Gastroesophageal sphincter (tissue), 4 donors: Measurements from ENCODE around the gene EWSR1. TPM values are rescaled to one million over a fixed set of nuclear protein-coding genes. Genes with fewer than 3 reads are reported as not detected.

ENCODE experiments used
- ATAC-seq: fragments of 150-250 bp; one replicate; pipeline ENCODE4 v1.9.1; 2016; ENCODE audit warnings: mild to moderate bottlenecking, moderate library complexity
- H3K27ac ChIP-seq, 4 donors: fragments of 200-600 bp; sonication (generic) in 3 of 4; 1 replicate in 3 of 4; 2 replicates in 1 of 4; pipeline ENCODE4 v1.5.1; 2016 to 2019
- H3K27me3 ChIP-seq: fragments of 200-600 bp; sonication (generic); one replicate; pipeline ENCODE4 v1.5.1; 2019
- H3K36me3 ChIP-seq, 2 donors: fragments of 200-600 bp; sonication (generic); one replicate each; pipeline ENCODE4 v1.5.1; 2019; ENCODE audit warnings: control low read depth in 1 of 2
- H3K4me1 ChIP-seq, 3 donors: fragments of 200-600 bp; sonication (generic); 1 replicate in 2 of 3; 2 replicates in 1 of 3; pipeline ENCODE4 v1.5.1; 2016 to 2019; ENCODE audit warnings: control low read depth in 2 of 3
- H3K4me3 ChIP-seq, 2 donors: fragments of 200-600 bp; sonication (generic); one replicate each; pipeline ENCODE4 v1.5.1; 2019; ENCODE audit warnings: mild to moderate bottlenecking in 1 of 2, moderate library complexity in 1 of 2
- H3K9me3 ChIP-seq, 3 donors: fragments of 200-600 bp; sonication (generic); one replicate each; pipeline ENCODE4 v1.5.1; 2017 to 2019; ENCODE audit warnings: control low read depth in 2 of 3
- CTCF ChIP-seq, 4 experiments: fragments of 200-600 bp in 2 of 4; fragments of 450-650 bp in 2 of 4; sonication (generic) in 1 of 4; IDR thresholded peaks; one replicate each; pipeline ENCODE4 v1.5.1; 2017 to 2019; ENCODE audit warnings: antibody characterized with exemption in 4 of 4, mild to moderate bottlenecking in 2 of 4, moderate library complexity in 2 of 4
- EP300 ChIP-seq: sonication (generic); formaldehyde crosslinking; IDR thresholded peaks from one replicate; pipeline ENCODE4 v1.6.1; 2017; ENCODE audit warnings: antibody characterized with exemption, mild to moderate bottlenecking
- POLR2A ChIP-seq, 2 donors: fragments of 450-650 bp; IDR thresholded peaks; one replicate each; pipeline ENCODE4 v1.6.1; 2017; ENCODE audit warnings: antibody characterized with exemption in 2 of 2, mild to moderate bottlenecking in 2 of 2, moderate library complexity in 1 of 2
- POLR2AphosphoS5 ChIP-seq: sonication (generic); formaldehyde crosslinking; IDR thresholded peaks from one replicate; pipeline ENCODE4 v1.6.1; 2017; ENCODE audit warnings: antibody characterized with exemption
- WGBS, 2 donors: methylation state at CpG; one replicate each; pipeline ENCODE4 v1.1.5; 2018; ENCODE audit warnings: low coverage in 1 of 2; 5-methylcytosine and 5-hydroxymethylcytosine counted together
- small RNA-seq, 4 donors: library from RNA; depleted of rRNA; stranded (forward); fragments of <200 nt; gene quantifications; one replicate each; pipeline ENCODE3, GENCODE V24; 2016
- total RNA-seq, 4 donors: library from RNA; depleted of rRNA; stranded (reverse); fragments of >200 nt; gene quantifications; one replicate each; pipeline ENCODE4 v1.1.0, GENCODE V29; 2016

Gene EWSR1
- total RNA-seq, 4 donors from 2014 or later, result 169 to 209 (median 204) TPM

- peaks cover 0 to 44% (median 0%) of the 10 kb centered on the region in 3 donors for H3K4me1 ChIP-seq
- no peak for ATAC-seq
- TF ChIP-seq EP300 (no peak), POLR2A (IDR thresholded peaks at IDR 0.05) (no peak)
Observed at GRCh38 chr22:29345932-29346331, 77.9 kb downstream of the EWSR1 start.

GRCh38 chr22:29346659-29347058 is 78.6 kb downstream of the EWSR1 start:
- Histone ChIP-seq H3K4me1 (peaks cover 0 to 44% (median 0%) of the 10 kb centered on the region in 3 donors), H3K4me3 (no peak overlapping the region), H3K27ac (no peak overlapping the region), H3K27me3 (no peaks in the 10 kb centered on the region), H3K9me3 (no peaks in the 10 kb centered on the region), H3K36me3 (peaks cover 0 to 82% of the 10 kb centered on the region in 2 donors)
- TF ChIP-seq CTCF (IDR thresholded peaks at IDR 0.05), result no peak
- TF ChIP-seq POLR2AphosphoS5, result no peak
- TF ChIP-seq POLR2A (IDR thresholded peaks at IDR 0.05), result no peak
- no peak for TF ChIP-seq EP300
- no peak for ATAC-seq
- 67 to 78% methylated on average over 2 to 4 of the region's 4 CpGs for WGBS, 2 donors

More at GRCh38 chr22:29345932-29346331, 77.9 kb downstream of the EWSR1 start:
- Histone ChIP-seq H3K4me3 (no peak overlapping the region), H3K27ac (no peak overlapping the region), H3K27me3 (no peaks in the 10 kb centered on the region), H3K36me3 (peaks cover 0 to 82% of the 10 kb centered on the region in 2 donors), H3K9me3 (no peaks in the 10 kb centered on the region)

GRCh38 chr22:29348041-29348440 is 80.0 kb downstream of the EWSR1 start:
- Histone ChIP-seq H3K9me3 (no peaks in the 10 kb centered on the region), H3K27ac (no peak overlapping the region), H3K36me3 (peaks cover 0 to 82% of the 10 kb centered on the region in 2 donors), H3K4me3 (no peak overlapping the region), H3K4me1 (peaks cover 0 to 42% (median 0%) of the 10 kb centered on the region in 3 donors), H3K27me3 (no peaks in the 10 kb centered on the region)
- no peak for TF ChIP-seq CTCF (IDR thresholded peaks at IDR 0.05)
- TF ChIP-seq EP300, result no peak
- WGBS, 2 donors, result 88 to 92% methylated on average over 2 of the region's 2 CpGs
- ATAC-seq, result no peak

- no peak for ATAC-seq
- Histone ChIP-seq H3K9me3 (no peaks in the 10 kb centered on the region), H3K36me3 (peaks cover 0 to 88% of the 10 kb centered on the region in 2 donors), H3K27ac (no peak overlapping the region), H3K4me3 (no peak overlapping the region), H3K4me1 (peaks cover 0 to 33% (median 0%) of the 10 kb centered on the region in 3 donors), H3K27me3 (no peaks in the 10 kb centered on the region)
- TF ChIP-seq POLR2A (IDR thresholded peaks at IDR 0.05) (no peak), CTCF (IDR thresholded peaks at IDR 0.05) (no peak), POLR2AphosphoS5 (no peak), EP300 (no peak)
- 83 to 96% methylated on average over 7 to 14 of the region's 18 CpGs for WGBS, 2 donors
Observed at GRCh38 chr22:29348956-29349355, 80.9 kb downstream of the EWSR1 start.

Small RNA genes lying within 50 kb of the gene (small RNA-seq; reads per million reads assigned to genes)
- gene MIR3653, result 0 reads per million in 4 donors

Other genes starting within 250 kb of the EWSR1 start
- not detected for gene C22orf31, start 206.4 kb upstream of the EWSR1 start, total RNA-seq
- gene KREMEN1, start 195.2 kb upstream of the EWSR1 start, total RNA-seq, result 10 to 100 TPM in 2 of 4 donors, 1 to 10 TPM in 2; 7.5 to 17.4 (median 10.8) TPM
- gene EMID1, start 62.4 kb upstream of the EWSR1 start, total RNA-seq, result 1 to 10 TPM in 2 of 4 donors, under 1 TPM in 2; 0.15 to 1.5 (median 0.69) TPM
- gene RHBDD3, start 287 bp upstream of the EWSR1 start, total RNA-seq, result 10 to 100 TPM in 3 of 4 donors, 1 to 10 TPM in 1; 7.2 to 27.7 (median 19.6) TPM
- gene GAS2L1, start 38.4 kb downstream of the EWSR1 start, total RNA-seq, result 10 to 100 TPM; 17.8 to 65.5 (median 36.8) TPM
- under 1 TPM in 3 of 4 donors, not detected in 1; 0.40 to 0.73 (median 0.72) TPM for gene RASL10A, start 47.4 kb downstream of the EWSR1 start, total RNA-seq
- gene AP1B1, start 120.3 kb downstream of the EWSR1 start, total RNA-seq, result 10 to 100 TPM; 50.9 to 74.1 (median 55.8) TPM
- gene RFPL1, start 170.3 kb downstream of the EWSR1 start, total RNA-seq, result not detected
- gene NEFH, start 211.9 kb downstream of the EWSR1 start, total RNA-seq, result 1 to 10 TPM in 2 of 4 donors, under 1 TPM in 2; 0.62 to 1.3 (median 1.1) TPM